Gastroesophageal sphincter (tissue), 4 donors: ENCODE data around the gene LCE1F. TPM values are rescaled to one million over a fixed set of nuclear protein-coding genes. Genes with fewer than 3 reads are reported as not detected.

Experiments
- ATAC-seq: fragments of 150-250 bp; one replicate; pipeline ENCODE4 v1.9.1; 2016; ENCODE audit warnings: mild to moderate bottlenecking, moderate library complexity
- H3K27ac ChIP-seq, 4 donors: fragments of 200-600 bp; sonication (generic) in 3 of 4; 1 replicate in 3 of 4; 2 replicates in 1 of 4; pipeline ENCODE4 v1.5.1; 2016 to 2019
- H3K27me3 ChIP-seq: fragments of 200-600 bp; sonication (generic); one replicate; pipeline ENCODE4 v1.5.1; 2019
- H3K36me3 ChIP-seq, 2 donors: fragments of 200-600 bp; sonication (generic); one replicate each; pipeline ENCODE4 v1.5.1; 2019; ENCODE audit warnings: control low read depth in 1 of 2
- H3K4me1 ChIP-seq, 3 donors: fragments of 200-600 bp; sonication (generic); 1 replicate in 2 of 3; 2 replicates in 1 of 3; pipeline ENCODE4 v1.5.1; 2016 to 2019; ENCODE audit warnings: control low read depth in 2 of 3
- H3K4me3 ChIP-seq, 2 donors: fragments of 200-600 bp; sonication (generic); one replicate each; pipeline ENCODE4 v1.5.1; 2019; ENCODE audit warnings: mild to moderate bottlenecking in 1 of 2, moderate library complexity in 1 of 2
- H3K9me3 ChIP-seq, 3 donors: fragments of 200-600 bp; sonication (generic); one replicate each; pipeline ENCODE4 v1.5.1; 2017 to 2019; ENCODE audit warnings: control low read depth in 2 of 3
- CTCF ChIP-seq, 4 experiments: fragments of 200-600 bp in 2 of 4; fragments of 450-650 bp in 2 of 4; sonication (generic) in 1 of 4; IDR thresholded peaks; one replicate each; pipeline ENCODE4 v1.5.1; 2017 to 2019; ENCODE audit warnings: antibody characterized with exemption in 4 of 4, mild to moderate bottlenecking in 2 of 4, moderate library complexity in 2 of 4
- EP300 ChIP-seq: sonication (generic); formaldehyde crosslinking; IDR thresholded peaks from one replicate; pipeline ENCODE4 v1.6.1; 2017; ENCODE audit warnings: antibody characterized with exemption, mild to moderate bottlenecking
- POLR2A ChIP-seq, 2 donors: fragments of 450-650 bp; IDR thresholded peaks; one replicate each; pipeline ENCODE4 v1.6.1; 2017; ENCODE audit warnings: antibody characterized with exemption in 2 of 2, mild to moderate bottlenecking in 2 of 2, moderate library complexity in 1 of 2
- POLR2AphosphoS5 ChIP-seq: sonication (generic); formaldehyde crosslinking; IDR thresholded peaks from one replicate; pipeline ENCODE4 v1.6.1; 2017; ENCODE audit warnings: antibody characterized with exemption
- WGBS, 2 donors: methylation state at CpG; one replicate each; pipeline ENCODE4 v1.1.5; 2018; ENCODE audit warnings: low coverage in 1 of 2; 5-methylcytosine and 5-hydroxymethylcytosine counted together
- total RNA-seq, 4 donors: library from RNA; depleted of rRNA; stranded (reverse); fragments of >200 nt; gene quantifications; one replicate each; pipeline ENCODE4 v1.1.0, GENCODE V29; 2016

Gene LCE1F, protein sequence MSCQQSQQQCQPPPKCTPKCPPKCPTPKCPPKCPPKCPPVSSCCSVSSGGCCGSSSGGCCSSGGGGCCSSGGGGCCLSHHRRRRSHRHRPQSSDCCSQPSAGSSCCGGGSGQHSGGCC
- not detected for total RNA-seq

DNA sequence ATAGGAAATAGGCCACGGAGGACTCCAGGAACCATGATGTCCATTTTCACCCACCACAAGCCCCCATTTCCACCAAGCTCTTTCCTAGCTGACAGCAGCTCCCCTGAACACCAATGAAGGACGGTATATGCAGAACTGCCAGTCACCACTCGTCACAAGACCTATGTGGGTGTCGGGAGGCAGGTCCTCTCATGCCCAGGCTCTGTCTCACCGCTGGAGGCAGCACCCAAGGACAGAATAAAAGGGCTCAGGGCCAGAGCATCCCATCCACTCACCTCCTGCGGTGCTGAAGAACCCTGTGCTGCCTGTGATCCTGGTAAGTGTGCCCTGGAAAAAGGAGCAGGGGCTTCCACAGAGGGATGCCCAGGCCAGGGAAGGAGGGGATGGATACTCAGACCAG, at the start of gene LCE1F:
Gene LCE1F (plus strand): TSS at position 266 of the 400 bp plus-strand sequence. CDS start 1,232 bp downstream, outside the sequence.
- Histone ChIP-seq H3K4me3 (no peak within 1 kb of the TSS), H3K36me3 (no peaks in the 10 kb centered on the region), H3K27me3 (no peaks in the 10 kb centered on the region), H3K4me1 (no peaks in the 10 kb centered on the region), H3K9me3 (no peaks in the 10 kb centered on the region), H3K27ac (no peak within 1 kb of the TSS)
- WGBS, 2 donors = 63 to 75% methylated on average over 1 to 5 of the region's 6 CpGs
- TF ChIP-seq EP300 (no peak), POLR2A (IDR thresholded peaks at IDR 0.05) (no peak), POLR2AphosphoS5 (no peak), CTCF (IDR thresholded peaks at IDR 0.05) (no peak)
- no peak for ATAC-seq

DNA sequence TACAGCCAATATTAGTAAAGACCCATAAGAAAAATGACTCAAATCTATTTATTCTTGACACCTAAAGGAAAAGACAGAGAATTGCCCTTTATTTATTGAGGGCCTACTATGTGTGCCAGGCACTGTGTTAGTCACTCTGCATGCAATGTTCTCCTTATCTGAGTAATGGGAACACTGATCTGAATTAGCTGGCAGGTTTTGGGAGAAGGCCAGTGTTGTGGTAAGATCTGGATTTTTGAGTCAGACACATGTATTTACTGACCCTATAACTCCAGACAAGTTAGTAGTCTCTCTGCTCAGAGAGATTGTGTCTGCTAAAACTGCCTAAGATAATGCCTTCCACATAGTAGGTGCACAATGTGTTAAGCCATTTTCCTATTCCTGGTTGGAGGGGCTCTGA, 49.7 kb upstream of the LCE1F start:
- Histone ChIP-seq H3K4me3 (no peak overlapping the region), H3K9me3 (no peaks in the 10 kb centered on the region), H3K27me3 (no peaks in the 10 kb centered on the region), H3K4me1 (no peaks in the 10 kb centered on the region), H3K36me3 (no peaks in the 10 kb centered on the region), H3K27ac (no peak overlapping the region)
- no peak for TF ChIP-seq POLR2AphosphoS5
- no peak for TF ChIP-seq CTCF (IDR thresholded peaks at IDR 0.05)
- TF ChIP-seq EP300 = no peak
- TF ChIP-seq POLR2A (IDR thresholded peaks at IDR 0.05) = no peak
- no peak for ATAC-seq

DNA sequence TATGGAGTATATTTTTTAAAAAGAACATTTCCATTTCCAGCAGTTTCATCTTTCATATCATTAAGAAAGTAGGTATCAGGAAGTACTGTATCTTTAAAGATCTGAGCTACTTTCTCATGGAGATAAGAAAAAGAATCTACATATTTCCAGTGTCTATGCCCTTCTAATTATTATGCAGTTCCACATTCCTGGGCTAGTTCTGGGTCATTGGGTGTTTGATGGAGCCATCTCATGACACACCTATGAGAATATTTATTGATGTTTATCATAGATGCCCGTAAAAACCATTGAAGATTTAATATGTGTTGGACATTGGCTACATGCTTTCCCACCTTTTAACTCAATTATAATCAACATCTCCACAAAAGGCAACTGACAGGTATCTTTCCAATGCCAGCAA, 46.0 kb upstream of the LCE1F start:
- WGBS, 2 donors = 67 to 89% methylated on average over 1 of the region's 1 CpG
- Histone ChIP-seq H3K9me3 (no peaks in the 10 kb centered on the region), H3K27me3 (no peaks in the 10 kb centered on the region), H3K36me3 (no peaks in the 10 kb centered on the region), H3K4me3 (no peak overlapping the region), H3K4me1 (no peaks in the 10 kb centered on the region), H3K27ac (no peak overlapping the region)
- no peak for TF ChIP-seq POLR2A (IDR thresholded peaks at IDR 0.05)
- no peak for TF ChIP-seq CTCF (IDR thresholded peaks at IDR 0.05)
- no peak for TF ChIP-seq EP300
- no peak for TF ChIP-seq POLR2AphosphoS5
- ATAC-seq = no peak

DNA sequence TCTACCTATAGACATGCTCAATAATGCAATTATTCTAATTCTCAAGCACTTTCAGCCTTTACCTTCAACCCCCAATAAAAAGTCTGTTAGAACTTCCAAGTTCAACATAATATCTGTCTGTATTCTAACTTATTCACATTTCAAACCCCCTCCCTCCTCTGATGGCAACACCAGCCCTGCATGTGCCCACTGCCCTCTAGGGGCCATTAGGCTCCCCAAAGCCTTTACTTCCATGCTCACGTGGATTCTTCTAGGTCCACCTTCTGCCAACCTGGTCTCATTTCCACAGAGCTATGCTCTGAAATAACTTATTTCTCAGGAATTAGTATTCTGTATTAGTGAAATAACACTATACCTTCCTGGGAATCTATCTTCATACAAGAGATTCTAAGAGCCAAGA, 39.3 kb upstream of the LCE1F start:
- Histone ChIP-seq H3K4me1 (no peaks in the 10 kb centered on the region), H3K9me3 (no peaks in the 10 kb centered on the region), H3K27me3 (no peaks in the 10 kb centered on the region), H3K4me3 (no peak overlapping the region), H3K27ac (no peak overlapping the region), H3K36me3 (no peaks in the 10 kb centered on the region)
- ATAC-seq = no peak
- TF ChIP-seq CTCF (IDR thresholded peaks at IDR 0.05) = no peak
- no peak for TF ChIP-seq EP300
- TF ChIP-seq POLR2AphosphoS5 = no peak
- no peak for TF ChIP-seq POLR2A (IDR thresholded peaks at IDR 0.05)
- WGBS, 2 donors = 22 to 40% methylated on average over 1 of the region's 1 CpG

GRCh38 chr1:152737997-152738396, 36.9 kb upstream of the LCE1F start:
- ATAC-seq = no peak
- Histone ChIP-seq H3K27ac (no peak overlapping the region), H3K9me3 (no peaks in the 10 kb centered on the region), H3K27me3 (no peaks in the 10 kb centered on the region), H3K36me3 (no peaks in the 10 kb centered on the region), H3K4me3 (no peak overlapping the region), H3K4me1 (no peaks in the 10 kb centered on the region)
- 40 to 68% methylated on average over 2 to 5 of the region's 5 CpGs for WGBS, 2 donors
- TF ChIP-seq POLR2A (IDR thresholded peaks at IDR 0.05) (no peak), CTCF (IDR thresholded peaks at IDR 0.05) (no peak), POLR2AphosphoS5 (no peak), EP300 (no peak)
